Measurements from ENCODE around the gene CYP26A1. TPM values are rescaled to one million over a fixed set of nuclear protein-coding genes. Genes with fewer than 3 reads are reported as not detected.

The CYP26A1 gene
- total RNA-seq, 2 donors from 2014 or later: not detected

DNA sequence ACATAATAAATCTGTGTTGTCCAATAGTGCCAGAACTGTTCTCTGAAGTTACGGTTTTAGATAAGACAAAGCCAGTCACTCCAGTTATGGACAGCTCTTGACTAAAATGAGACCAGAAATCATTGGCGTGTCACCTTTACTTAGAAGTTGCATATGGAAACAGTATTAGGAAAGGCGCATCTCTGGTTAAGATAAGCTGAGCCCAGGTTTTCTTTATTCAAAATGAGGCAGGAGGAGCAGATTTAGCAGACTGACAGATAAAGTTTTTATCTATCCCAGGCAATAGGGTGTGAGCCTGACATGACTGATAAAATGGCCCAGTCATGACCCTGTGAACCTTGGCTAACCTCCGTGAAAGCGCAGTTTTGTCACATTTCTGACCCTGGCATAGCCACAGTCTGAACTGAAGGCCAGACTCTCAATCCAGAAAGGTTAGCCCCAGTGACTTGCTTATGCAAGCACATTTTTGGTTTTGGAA, 4.2 kb downstream of the CYP26A1 start:
- ATAC-seq: no peak
- peaks cover 18% of the 10 kb centered on the region for H3K4me1 Mint-ChIP-seq
- peaks cover 68% of the 10 kb centered on the region for H3K27me3 Mint-ChIP-seq
- no peak for DNase-seq
- no peak overlapping the region for H3K4me3 Mint-ChIP-seq
- peaks cover 6% of the 10 kb centered on the region for H3K36me3 Mint-ChIP-seq (ENCODE audit: low read depth)
- H3K9me3 ChIP-seq (ENCODE audit: control insufficient read depth, low read length, poor library complexity, severe bottlenecking): no peaks in the 10 kb centered on the region
- no peak overlapping the region for H3K27ac Mint-ChIP-seq

DNA sequence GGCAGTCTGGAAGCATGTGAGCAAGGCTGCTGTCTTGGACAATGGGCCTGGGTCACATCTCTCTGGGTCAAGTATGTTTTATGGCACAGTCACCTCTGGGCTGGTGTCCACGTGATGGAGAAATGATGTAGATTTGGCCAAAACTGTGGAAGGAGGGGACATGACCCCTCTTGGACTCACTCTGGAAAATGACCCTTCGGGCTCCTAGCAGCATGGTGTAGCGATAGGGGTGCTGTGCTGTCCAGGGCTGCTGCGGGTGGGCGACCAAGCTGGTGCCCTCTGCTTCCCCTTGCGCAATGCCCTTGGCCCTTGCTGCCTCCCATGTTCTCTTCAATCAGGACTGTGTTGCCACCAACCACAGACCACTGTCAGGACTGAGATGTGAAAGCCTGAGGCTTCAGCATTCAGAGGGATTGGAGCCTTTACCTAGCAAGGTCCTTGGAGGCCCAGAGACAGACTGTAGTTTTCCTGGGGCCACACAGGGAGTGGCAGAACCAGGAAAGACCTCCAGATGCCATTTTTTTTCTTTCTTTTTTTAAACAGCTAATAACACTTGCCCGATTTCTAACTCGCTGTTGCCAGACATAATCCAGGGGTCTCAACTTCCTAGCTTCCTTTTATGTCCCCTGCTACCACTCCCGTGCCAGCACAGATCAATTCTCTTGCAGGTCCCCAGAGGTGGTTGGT, 6.1 kb downstream of the CYP26A1 start:
- H3K27ac Mint-ChIP-seq: peak overlapping the region; percentile 47
- peaks cover 13% of the 10 kb centered on the region for H3K4me1 Mint-ChIP-seq
- H3K36me3 Mint-ChIP-seq (ENCODE audit: low read depth): peaks cover 2% of the 10 kb centered on the region
- ATAC-seq (no peak), DNase-seq (no peak)
- no peaks in the 10 kb centered on the region for H3K9me3 ChIP-seq (ENCODE audit: control insufficient read depth, low read length, poor library complexity, severe bottlenecking)
- H3K4me3 Mint-ChIP-seq: peak overlapping the region; percentile 36
- H3K27me3 Mint-ChIP-seq: peaks cover 60% of the 10 kb centered on the region

DNA sequence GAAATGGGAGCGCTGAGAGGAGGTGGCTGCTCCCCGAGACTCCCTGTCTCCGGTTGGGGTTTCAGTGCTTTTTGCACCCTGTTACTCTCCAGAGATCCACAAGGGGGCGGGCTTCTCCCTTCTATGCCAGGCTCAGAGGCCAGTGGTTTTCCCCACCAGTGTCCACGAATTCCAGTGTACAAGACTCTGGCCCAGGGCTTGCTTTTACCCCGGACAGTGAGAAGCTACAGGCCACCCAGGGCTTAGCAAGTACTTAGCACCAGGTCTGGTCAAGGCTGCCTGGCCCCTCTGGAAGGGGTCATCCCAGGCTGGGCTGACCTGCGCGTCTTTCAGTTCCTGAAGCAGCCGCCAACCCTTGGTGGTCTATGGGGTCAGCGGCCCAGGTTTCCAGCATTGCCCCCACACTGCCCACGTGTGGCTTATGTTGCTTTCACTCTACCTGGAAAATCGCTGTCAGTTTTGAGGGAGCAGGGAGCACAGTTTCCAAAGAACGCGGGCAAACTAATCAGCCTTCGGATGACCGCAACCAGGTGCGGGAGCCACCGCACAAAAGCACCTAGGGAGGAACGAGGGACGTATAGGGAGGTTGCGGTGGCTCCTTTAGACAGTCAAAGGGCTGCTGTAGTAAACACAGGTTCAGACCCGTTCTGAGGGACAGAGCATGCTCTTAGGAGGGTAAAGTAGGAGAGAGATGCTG, 6.8 kb downstream of the CYP26A1 start:
- peaks cover 2% of the 10 kb centered on the region for H3K36me3 Mint-ChIP-seq (ENCODE audit: low read depth)
- ATAC-seq (peak; percentile 80), DNase-seq (peak; percentile 30 to 45 (median 32))
- peaks cover 53% of the 10 kb centered on the region for H3K27me3 Mint-ChIP-seq
- peak overlapping the region; percentile 47 for H3K27ac Mint-ChIP-seq
- peaks cover 10% of the 10 kb centered on the region for H3K4me1 Mint-ChIP-seq
- no peaks in the 10 kb centered on the region for H3K9me3 ChIP-seq (ENCODE audit: control insufficient read depth, low read length, poor library complexity, severe bottlenecking)
- H3K4me3 Mint-ChIP-seq: peak overlapping the region; percentile 36

DNA sequence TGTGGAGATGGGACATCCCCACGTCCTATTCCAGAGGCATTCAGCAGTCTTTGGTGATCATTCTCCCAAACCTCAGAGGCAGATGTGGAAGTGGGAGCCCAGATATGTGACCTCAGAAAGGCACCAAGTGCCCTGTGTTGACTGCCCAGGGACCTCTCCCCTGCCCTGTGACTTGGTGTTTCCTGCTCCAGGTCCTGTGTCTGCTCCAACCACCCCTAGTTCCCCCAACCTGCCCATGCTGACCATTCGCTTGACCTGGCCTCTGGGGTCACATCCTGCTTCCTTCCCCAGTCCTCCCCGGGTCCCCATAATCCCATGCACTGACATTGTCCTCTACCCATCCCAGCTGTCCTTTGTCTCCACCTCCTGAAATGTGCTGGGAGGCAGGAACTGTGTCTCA, 7.6 kb downstream of the CYP26A1 start:
- H3K4me1 Mint-ChIP-seq: peaks cover 9% of the 10 kb centered on the region
- no peak overlapping the region for H3K27ac Mint-ChIP-seq
- ATAC-seq (no peak), DNase-seq (no peak)
- peaks cover 45% of the 10 kb centered on the region for H3K27me3 Mint-ChIP-seq
- peaks cover 2% of the 10 kb centered on the region for H3K36me3 Mint-ChIP-seq (ENCODE audit: low read depth)
- H3K9me3 ChIP-seq (ENCODE audit: control insufficient read depth, low read length, poor library complexity, severe bottlenecking): no peaks in the 10 kb centered on the region
- H3K4me3 Mint-ChIP-seq: no peak overlapping the region

DNA sequence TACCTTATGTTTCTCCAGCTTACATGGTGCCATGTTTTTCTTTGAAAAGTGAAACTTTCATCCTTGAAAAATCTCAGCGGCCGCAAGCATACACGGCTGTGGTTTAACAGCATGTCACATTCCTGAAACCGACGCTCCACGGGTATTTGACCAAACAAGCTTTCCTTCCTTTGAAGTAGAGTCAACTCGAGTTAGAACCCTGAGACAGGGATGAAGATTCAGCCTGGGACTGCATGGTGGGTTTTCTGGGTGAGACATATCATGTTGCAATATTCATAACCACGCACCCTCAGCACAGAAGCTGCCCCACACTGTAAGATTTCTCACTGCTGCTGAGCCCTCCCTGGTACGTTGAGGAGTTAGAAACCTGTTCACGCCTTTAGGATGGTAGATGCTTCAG, 8.1 kb downstream of the CYP26A1 start:
- H3K27me3 Mint-ChIP-seq: peaks cover 39% of the 10 kb centered on the region
- DNase-seq (no peak), ATAC-seq (no peak)

DNA sequence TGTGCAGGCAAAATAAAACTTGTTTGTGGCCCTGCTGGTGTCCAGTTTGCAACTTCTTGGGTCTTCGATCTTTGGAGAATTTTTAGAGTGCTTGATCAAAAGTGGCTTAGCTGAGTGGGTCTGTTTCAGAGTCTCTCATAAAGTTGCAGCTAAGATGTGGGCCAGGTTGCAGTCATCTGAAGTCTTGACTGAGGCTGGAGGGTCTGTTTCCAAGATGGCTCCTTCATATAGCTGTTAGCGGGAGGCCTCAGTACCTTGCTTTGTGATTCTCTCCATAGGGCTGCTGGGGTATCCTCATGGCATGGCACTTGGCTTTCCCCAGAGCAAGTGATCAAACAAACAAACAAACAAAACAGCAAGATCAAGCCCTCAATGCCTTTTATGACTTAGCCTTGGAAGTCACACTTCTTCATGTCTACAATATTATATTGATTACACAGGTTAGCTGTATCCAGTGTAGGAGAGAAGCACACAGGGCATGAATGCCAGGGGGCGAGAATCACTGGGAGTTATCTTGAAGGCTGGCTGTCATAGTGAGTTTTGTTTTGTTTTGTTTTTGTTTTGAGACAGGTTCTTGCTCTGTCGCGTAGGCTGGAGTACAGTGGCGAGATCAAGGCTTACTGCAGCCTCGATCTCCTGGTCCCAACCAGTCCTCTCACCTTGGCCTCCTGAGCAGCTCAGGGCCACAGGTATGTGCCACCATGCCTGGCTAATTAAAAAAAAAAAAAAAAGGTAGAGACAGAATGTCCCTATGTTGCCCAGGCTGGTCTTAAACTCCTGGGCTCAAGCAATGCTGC, 10.2 kb downstream of the CYP26A1 start:
- no peak for ATAC-seq
- Mint-ChIP-seq H3K27ac (no peak overlapping the region), H3K36me3 (ENCODE audit: low read depth) (peaks cover 5% of the 10 kb centered on the region), H3K4me3 (no peak overlapping the region), H3K4me1 (peaks cover 12% of the 10 kb centered on the region), H3K27me3 (peaks cover 42% of the 10 kb centered on the region)
- no peaks in the 10 kb centered on the region for H3K9me3 ChIP-seq (ENCODE audit: control insufficient read depth, low read length, poor library complexity, severe bottlenecking)
- DNase-seq: no peak

More for the DNA sequence above, 8.1 kb downstream of the CYP26A1 start:
- no peaks in the 10 kb centered on the region for H3K9me3 ChIP-seq (ENCODE audit: control insufficient read depth, low read length, poor library complexity, severe bottlenecking)
- Mint-ChIP-seq H3K4me3 (no peak overlapping the region), H3K36me3 (ENCODE audit: low read depth) (peaks cover 2% of the 10 kb centered on the region), H3K4me1 (peaks cover 9% of the 10 kb centered on the region), H3K27ac (no peak overlapping the region)

DNA sequence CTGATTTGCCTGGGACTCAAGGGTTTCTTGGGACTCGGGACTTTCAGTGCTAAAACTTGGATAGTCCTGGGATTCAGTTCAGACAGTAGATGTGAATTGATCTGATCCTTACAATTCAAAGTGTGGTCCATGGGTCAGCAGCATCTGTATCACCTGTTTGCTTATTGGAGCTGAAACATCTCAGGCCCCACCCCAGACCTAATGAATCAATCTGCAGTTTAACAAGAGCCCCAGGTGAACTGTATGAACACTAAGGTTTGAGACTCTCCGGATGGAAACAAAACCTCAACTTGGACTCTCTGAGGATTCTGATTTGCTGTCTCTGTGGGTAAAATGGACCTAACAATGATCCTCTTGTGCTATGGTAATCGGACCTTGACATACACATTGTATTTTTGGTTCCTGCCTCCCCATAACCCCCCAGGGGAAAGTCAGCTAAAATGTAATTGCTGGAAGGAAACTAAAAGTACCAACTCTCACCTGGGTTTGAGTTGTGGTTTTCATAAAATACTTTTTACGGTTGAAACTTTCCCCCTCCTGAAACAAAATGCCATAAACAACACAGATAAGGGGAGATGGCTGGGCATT, 11.7 kb downstream of the CYP26A1 start:
- ATAC-seq (no peak), DNase-seq (no peak)
- H3K4me1 Mint-ChIP-seq: peaks cover 11% of the 10 kb centered on the region
- no peak overlapping the region for H3K4me3 Mint-ChIP-seq
- no peaks in the 10 kb centered on the region for H3K9me3 ChIP-seq (ENCODE audit: control insufficient read depth, low read length, poor library complexity, severe bottlenecking)
- H3K27ac Mint-ChIP-seq: no peak overlapping the region
- peaks cover 5% of the 10 kb centered on the region for H3K36me3 Mint-ChIP-seq (ENCODE audit: low read depth)
- peaks cover 35% of the 10 kb centered on the region for H3K27me3 Mint-ChIP-seq

DNA sequence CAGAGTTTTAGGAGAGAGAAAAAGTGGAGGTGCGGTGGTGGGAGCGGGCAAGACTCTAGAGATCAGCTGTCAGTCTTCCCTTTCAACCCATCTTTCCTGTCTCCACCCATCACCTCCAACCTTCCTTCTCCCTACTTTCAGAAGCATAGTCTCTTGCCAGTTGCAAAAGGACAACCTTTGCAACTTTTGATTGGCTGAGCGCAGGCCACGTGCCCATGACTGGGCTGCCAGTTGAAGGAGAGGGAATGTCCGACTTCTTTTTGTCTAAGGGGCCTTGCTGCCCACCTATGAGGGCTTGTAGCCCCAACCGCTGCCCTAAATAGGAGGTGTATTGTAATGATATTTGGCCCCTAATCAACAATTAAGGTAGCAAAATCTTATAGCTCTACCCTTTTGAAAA, 12.6 kb downstream of the CYP26A1 start:
- ATAC-seq: no peak

DNA sequence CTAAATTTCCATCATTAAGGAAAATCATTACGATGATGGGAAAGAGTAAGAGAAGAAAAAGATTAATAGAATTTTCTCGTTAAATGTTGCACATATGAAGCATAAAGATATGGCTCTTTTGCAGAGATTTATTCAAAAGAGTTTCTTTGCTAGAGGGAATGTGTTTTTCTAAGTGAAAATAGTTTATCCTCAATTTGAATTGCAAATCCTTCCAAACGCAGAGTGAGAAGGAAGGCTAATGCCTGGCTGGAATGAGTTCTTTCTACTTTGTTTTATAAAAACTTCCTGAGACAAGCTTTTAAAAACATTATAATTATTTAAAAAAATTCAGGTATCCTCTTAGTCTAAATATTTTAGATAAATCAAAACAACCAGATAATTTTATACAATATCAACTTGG, 14.2 kb downstream of the CYP26A1 start:
- peaks cover 27% of the 10 kb centered on the region for H3K27me3 Mint-ChIP-seq
- peaks cover 5% of the 10 kb centered on the region for H3K36me3 Mint-ChIP-seq (ENCODE audit: low read depth)
- H3K4me3 Mint-ChIP-seq: no peak overlapping the region
- H3K4me1 Mint-ChIP-seq: peaks cover 10% of the 10 kb centered on the region
- no peak overlapping the region for H3K27ac Mint-ChIP-seq
- DNase-seq: no peak
- H3K9me3 ChIP-seq (ENCODE audit: control insufficient read depth, low read length, poor library complexity, severe bottlenecking): no peaks in the 10 kb centered on the region
- no peak for ATAC-seq

More for the DNA sequence above, 12.6 kb downstream of the CYP26A1 start:
- Mint-ChIP-seq H3K27me3 (peaks cover 33% of the 10 kb centered on the region), H3K4me3 (no peak overlapping the region), H3K36me3 (ENCODE audit: low read depth) (peaks cover 5% of the 10 kb centered on the region), H3K27ac (no peak overlapping the region), H3K4me1 (peaks cover 11% of the 10 kb centered on the region)
- H3K9me3 ChIP-seq (ENCODE audit: control insufficient read depth, low read length, poor library complexity, severe bottlenecking): no peaks in the 10 kb centered on the region
- no peak for DNase-seq

DNA sequence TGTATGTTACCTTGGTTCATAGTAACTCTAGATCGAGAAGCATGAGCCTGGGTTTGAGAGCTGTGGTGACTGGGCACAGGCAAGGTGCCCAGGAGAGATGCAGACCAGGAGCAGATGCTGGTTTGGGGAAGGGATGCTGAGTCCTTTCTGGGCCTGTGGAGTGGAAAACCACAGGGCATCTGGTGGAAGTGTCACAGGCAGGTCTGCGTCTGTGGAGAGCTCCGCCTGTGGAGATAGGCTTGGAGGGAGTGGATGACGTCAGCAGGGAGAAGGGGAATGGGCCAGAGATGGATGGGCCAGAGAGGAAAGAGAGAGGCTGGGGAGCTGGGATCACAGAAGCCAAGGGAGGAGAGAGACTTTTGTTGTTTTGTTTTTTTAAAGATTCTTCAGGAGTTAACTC, 14.8 kb downstream of the CYP26A1 start:
- Mint-ChIP-seq H3K36me3 (ENCODE audit: low read depth) (peaks cover 5% of the 10 kb centered on the region), H3K4me3 (no peak overlapping the region), H3K27ac (no peak overlapping the region), H3K27me3 (peaks cover 27% of the 10 kb centered on the region), H3K4me1 (peaks cover 10% of the 10 kb centered on the region)
- DNase-seq (no peak), ATAC-seq (no peak)
- H3K9me3 ChIP-seq (ENCODE audit: control insufficient read depth, low read length, poor library complexity, severe bottlenecking): no peaks in the 10 kb centered on the region

DNA sequence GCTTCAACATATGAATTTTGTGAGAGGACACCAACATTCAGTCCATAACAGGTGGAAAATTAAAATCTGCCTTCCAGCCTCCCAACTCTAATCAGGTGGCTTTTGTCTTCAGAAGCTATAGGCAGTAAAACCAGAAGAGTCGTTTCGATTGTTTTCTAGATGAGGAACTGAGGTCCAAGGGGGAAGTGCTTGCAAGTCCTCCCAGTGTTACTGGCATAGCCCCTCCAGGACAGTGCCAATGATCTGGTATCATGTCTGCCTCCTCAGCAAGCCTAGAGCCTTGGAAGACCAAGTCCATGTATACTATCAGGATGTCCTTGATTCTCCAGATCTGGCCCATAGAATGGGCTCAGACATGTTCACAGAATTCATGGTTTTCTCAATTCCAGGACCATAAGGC, 16.9 kb downstream of the CYP26A1 start:
- ATAC-seq (no peak), DNase-seq (no peak)
- no peak overlapping the region for H3K4me3 Mint-ChIP-seq
- peaks cover 10% of the 10 kb centered on the region for H3K4me1 Mint-ChIP-seq
- H3K36me3 Mint-ChIP-seq (ENCODE audit: low read depth): peaks cover 5% of the 10 kb centered on the region
- H3K9me3 ChIP-seq (ENCODE audit: control insufficient read depth, low read length, poor library complexity, severe bottlenecking): no peaks in the 10 kb centered on the region
- H3K27ac Mint-ChIP-seq: no peak overlapping the region
- H3K27me3 Mint-ChIP-seq: peaks cover 27% of the 10 kb centered on the region

DNA sequence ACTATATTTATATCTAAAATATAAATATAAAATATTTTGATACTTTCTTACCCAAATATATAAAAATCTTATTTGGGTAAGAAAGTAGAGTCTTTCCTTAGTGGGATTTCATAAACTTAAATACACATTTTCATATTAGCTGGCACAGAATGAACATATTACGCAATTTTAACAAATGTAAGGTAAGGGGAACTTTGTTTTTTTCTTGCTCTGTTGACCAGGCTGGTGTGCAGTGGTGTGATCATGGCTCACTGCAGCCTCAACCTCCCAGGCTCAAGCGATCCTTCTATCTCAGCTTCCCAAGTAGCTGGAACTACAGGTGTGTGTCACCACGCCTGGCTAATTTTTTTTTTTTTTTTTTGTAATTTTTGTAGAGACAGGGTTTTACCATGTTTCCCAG, 18.3 kb downstream of the CYP26A1 start:
- no peaks in the 10 kb centered on the region for H3K9me3 ChIP-seq (ENCODE audit: control insufficient read depth, low read length, poor library complexity, severe bottlenecking)
- Mint-ChIP-seq H3K4me1 (peaks cover 7% of the 10 kb centered on the region), H3K27ac (no peak overlapping the region), H3K4me3 (no peak overlapping the region), H3K36me3 (ENCODE audit: low read depth) (peaks cover 5% of the 10 kb centered on the region), H3K27me3 (peaks cover 27% of the 10 kb centered on the region)
- DNase-seq (no peak), ATAC-seq (no peak)

DNA sequence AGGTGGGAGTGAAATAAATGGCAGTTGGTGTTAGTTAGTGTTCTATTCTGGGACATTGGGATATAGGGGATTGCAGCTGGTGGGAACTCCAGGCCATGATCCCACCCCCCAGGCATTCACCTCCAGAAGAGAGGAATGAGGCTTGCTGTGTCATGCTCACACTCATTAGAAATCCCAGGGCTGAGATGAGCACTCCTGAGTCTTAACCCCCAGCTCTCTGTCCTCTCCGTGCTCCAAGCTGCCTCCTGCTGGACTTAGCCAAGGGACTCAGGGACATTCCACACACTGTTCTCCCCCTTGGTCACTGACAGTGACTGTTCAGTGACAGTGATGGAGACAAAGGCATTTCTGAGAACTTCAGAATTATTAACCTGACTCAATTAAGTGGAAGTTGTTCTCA, 21.5 kb downstream of the CYP26A1 start:
- H3K27ac Mint-ChIP-seq: no peak overlapping the region
- peaks cover 7% of the 10 kb centered on the region for H3K27me3 Mint-ChIP-seq
- no peaks in the 10 kb centered on the region for H3K9me3 ChIP-seq (ENCODE audit: control insufficient read depth, low read length, poor library complexity, severe bottlenecking)
- DNase-seq (no peak), ATAC-seq (no peak)
- H3K4me1 Mint-ChIP-seq: peaks cover 4% of the 10 kb centered on the region
- H3K36me3 Mint-ChIP-seq (ENCODE audit: low read depth): no peaks in the 10 kb centered on the region
- no peak overlapping the region for H3K4me3 Mint-ChIP-seq
